Large intestine (tissue), 3 donors: ENCODE data around the gene ADRB1. TPM values are rescaled to one million over a fixed set of nuclear protein-coding genes. Genes with fewer than 3 reads are reported as not detected.

ENCODE experiments used
- DNase-seq, 2 donors: peaks; one replicate each; pipeline versions ENCODE4 v3.0.0 to v3.0.0-alpha.2; 2013
- H3K27ac ChIP-seq: one replicate; pipeline ENCODE4 v1.5.1; 2013; ENCODE audit warnings: low read length
- H3K27me3 ChIP-seq: 2 replicates; pipeline ENCODE4 v1.6.1; 2013; ENCODE audit warnings: low read length; ENCODE audit not compliant: control insufficient read depth, insufficient read depth
- H3K36me3 ChIP-seq: 2 replicates; pipeline ENCODE4 v1.6.1; 2013; ENCODE audit warnings: low read length; ENCODE audit not compliant: control insufficient read depth, insufficient read depth
- H3K4me1 ChIP-seq: one replicate; pipeline ENCODE4 v1.6.1; 2013; ENCODE audit warnings: low read length; ENCODE audit not compliant: control insufficient read depth, insufficient read depth
- H3K4me3 ChIP-seq: one replicate; pipeline ENCODE4 v1.5.1; 2013; ENCODE audit warnings: low read length
- H3K9me3 ChIP-seq: one replicate; pipeline ENCODE4 v1.6.1; 2013; ENCODE audit warnings: mild to moderate bottlenecking, low read depth, low read length, moderate library complexity; ENCODE audit not compliant: control insufficient read depth
- WGBS: methylation state at CpG from one replicate; pipeline ENCODE4 v1.1.5; 2013; ENCODE audit warnings: low lambda C conversion rate; ENCODE audit not compliant: insufficient coverage; 5-methylcytosine and 5-hydroxymethylcytosine counted together
- polyA plus RNA-seq: library from polyadenylated mRNA; unstranded; fragments of 120-200 nt; gene quantifications from one replicate; pipeline ENCODE4 v1.2.1, GENCODE V29; 2013

The ADRB1 gene
- polyA plus RNA-seq, 1 donor = 0.64 TPM

GRCh38 chr10:114038819-114039218, 4.8 kb upstream of the ADRB1 start:
- no peaks in the 10 kb centered on the region for H3K36me3 ChIP-seq
- no peak overlapping the region for H3K4me3 ChIP-seq
- H3K27me3 ChIP-seq = peaks cover 22% of the 10 kb centered on the region
- H3K4me1 ChIP-seq = no peaks in the 10 kb centered on the region
- no peaks in the 10 kb centered on the region for H3K9me3 ChIP-seq
- no peak for DNase-seq
- WGBS = 100% methylated on average over 1 of the region's 3 CpGs
- H3K27ac ChIP-seq = no peak overlapping the region

DNA sequence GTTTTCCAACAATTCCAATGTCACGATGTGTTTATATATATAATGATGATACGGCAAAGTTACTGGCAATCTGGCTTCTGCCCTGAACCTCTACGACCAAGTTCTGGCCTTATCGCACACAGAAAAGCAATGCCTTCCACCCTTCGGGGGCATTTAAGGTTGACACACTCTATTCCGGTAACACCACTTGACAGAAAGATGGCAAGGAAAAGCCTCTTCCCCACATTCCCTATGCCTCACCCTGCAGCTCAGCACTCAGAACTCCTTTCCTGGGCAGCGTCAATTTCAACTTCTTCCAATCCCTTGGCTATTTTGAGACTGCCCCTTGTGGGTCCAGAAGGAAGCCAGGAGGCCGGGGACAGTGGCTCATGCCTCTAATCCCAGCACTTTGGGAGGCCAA, 2.5 kb upstream of the ADRB1 start:
- Histone ChIP-seq H3K27ac (no peak overlapping the region), H3K4me3 (no peak overlapping the region), H3K27me3 (peaks cover 41% of the 10 kb centered on the region), H3K9me3 (peaks cover 8% of the 10 kb centered on the region), H3K4me1 (peaks cover 4% of the 10 kb centered on the region), H3K36me3 (no peaks in the 10 kb centered on the region)
- DNase-seq = no peak
- WGBS = 100% methylated on average over 3 of the region's 8 CpGs

DNA sequence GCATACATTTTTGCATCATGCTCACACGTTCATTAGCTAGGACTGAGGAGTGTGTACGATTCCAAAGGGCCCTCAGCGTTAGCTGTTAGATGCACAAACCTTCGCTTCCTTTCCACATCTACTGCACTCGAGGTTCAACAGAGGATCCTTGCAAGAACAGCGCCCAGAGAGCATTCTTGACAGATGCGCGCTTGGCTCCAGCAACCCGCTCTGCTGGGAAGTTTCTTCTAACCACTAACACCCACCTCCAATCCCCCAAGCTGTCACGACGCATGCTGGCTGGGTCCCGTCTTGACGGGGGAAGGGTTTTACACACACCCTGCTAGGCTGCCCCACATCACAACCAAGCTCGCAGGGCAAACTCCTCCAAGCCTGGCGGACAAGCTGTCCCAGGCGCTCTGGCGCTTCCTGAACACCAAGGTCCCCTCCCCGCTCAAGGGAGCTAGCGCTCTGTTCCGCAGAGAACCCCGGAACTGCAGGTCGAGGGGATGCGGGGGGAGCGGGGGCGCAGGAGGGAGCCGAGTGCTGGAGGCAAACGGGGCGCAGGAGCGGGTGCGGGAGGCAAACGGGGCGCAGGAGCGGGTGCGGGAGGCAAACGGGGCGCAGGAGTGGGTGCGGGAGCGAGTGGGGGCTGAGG, 653 bp upstream of the ADRB1 start:
- DNase-seq = peak in 1 of 2 donors; percentile 60
- H3K9me3 ChIP-seq = peaks cover 8% of the 10 kb centered on the region
- no peaks in the 10 kb centered on the region for H3K36me3 ChIP-seq
- peaks cover 4% of the 10 kb centered on the region for H3K4me1 ChIP-seq
- no CpG with 5 or more reads among the region's 38 CpGs for WGBS
- H3K4me3 ChIP-seq = peak overlapping the region; percentile 47
- H3K27ac ChIP-seq = peak overlapping the region; percentile 34
- peaks cover 50% of the 10 kb centered on the region for H3K27me3 ChIP-seq

DNA sequence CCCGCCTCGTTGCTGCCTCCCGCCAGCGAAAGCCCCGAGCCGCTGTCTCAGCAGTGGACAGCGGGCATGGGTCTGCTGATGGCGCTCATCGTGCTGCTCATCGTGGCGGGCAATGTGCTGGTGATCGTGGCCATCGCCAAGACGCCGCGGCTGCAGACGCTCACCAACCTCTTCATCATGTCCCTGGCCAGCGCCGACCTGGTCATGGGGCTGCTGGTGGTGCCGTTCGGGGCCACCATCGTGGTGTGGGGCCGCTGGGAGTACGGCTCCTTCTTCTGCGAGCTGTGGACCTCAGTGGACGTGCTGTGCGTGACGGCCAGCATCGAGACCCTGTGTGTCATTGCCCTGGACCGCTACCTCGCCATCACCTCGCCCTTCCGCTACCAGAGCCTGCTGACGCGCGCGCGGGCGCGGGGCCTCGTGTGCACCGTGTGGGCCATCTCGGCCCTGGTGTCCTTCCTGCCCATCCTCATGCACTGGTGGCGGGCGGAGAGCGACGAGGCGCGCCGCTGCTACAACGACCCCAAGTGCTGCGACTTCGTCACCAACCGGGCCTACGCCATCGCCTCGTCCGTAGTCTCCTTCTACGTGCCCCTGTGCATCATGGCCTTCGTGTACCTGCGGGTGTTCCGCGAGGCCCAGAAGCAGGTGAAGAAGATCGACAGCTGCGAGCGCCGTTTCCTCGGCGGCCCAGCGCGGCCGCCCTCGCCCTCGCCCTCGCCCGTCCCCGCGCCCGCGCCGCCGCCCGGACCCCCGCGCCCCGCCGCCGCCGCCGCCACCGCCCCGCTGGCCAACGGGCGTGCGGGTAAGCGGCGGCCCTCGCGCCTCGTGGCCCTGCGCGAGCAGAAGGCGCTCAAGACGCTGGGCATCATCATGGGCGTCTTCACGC, 825 bp downstream of the ADRB1 start:
- DNase-seq = peak in 1 of 2 donors; percentile 43
- Histone ChIP-seq H3K9me3 (peaks cover 8% of the 10 kb centered on the region), H3K27me3 (peaks cover 55% of the 10 kb centered on the region), H3K4me1 (peaks cover 4% of the 10 kb centered on the region), H3K4me3 (peak overlapping the region; percentile 23), H3K36me3 (no peaks in the 10 kb centered on the region), H3K27ac (no peak overlapping the region)
- WGBS = no CpG with 5 or more reads among the region's 106 CpGs

GRCh38 chr10:114045136-114046086, 1.7 kb downstream of the ADRB1 start:
- peaks cover 4% of the 10 kb centered on the region for H3K4me1 ChIP-seq
- 1% methylated on average over 9 of the region's 78 CpGs for WGBS
- H3K27me3 ChIP-seq = peaks cover 61% of the 10 kb centered on the region
- DNase-seq = peak; percentile 36 to 76
- peaks cover 8% of the 10 kb centered on the region for H3K9me3 ChIP-seq
- peak overlapping the region; percentile 32 for H3K4me3 ChIP-seq
- H3K36me3 ChIP-seq = no peaks in the 10 kb centered on the region
- no peak overlapping the region for H3K27ac ChIP-seq

- no peak overlapping the region for H3K27ac ChIP-seq
- peaks cover 4% of the 10 kb centered on the region for H3K4me1 ChIP-seq
- no peaks in the 10 kb centered on the region for H3K36me3 ChIP-seq
- WGBS = 67% methylated on average over 2 of the region's 7 CpGs
- H3K9me3 ChIP-seq = peaks cover 8% of the 10 kb centered on the region
- no peak for DNase-seq
- H3K27me3 ChIP-seq = peaks cover 61% of the 10 kb centered on the region
- peak overlapping the region; percentile 32 for H3K4me3 ChIP-seq
Observed at GRCh38 chr10:114046087-114046458, 2.4 kb downstream of the ADRB1 start.

DNA sequence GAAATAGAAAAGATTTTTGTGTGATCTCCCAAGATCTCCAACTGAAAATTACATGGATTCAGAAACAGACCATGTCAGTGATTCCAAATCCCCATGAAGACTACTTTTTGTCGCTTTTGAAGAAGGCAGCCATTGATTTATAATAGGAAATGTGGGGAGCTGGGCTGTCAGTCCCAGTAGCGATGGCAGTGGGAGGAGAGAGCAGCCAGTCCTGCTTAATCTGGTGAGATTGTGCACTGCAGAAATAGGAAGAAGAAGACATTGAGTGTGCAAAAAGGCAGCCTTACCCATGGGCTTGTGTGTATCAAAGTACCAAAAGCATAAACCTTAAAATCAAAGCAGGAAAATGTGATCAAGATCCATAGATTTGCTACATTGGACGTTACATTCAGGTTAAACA, 4.8 kb downstream of the ADRB1 start:
- Histone ChIP-seq H3K36me3 (no peaks in the 10 kb centered on the region), H3K9me3 (peaks cover 8% of the 10 kb centered on the region), H3K27me3 (peaks cover 48% of the 10 kb centered on the region), H3K4me1 (peaks cover 4% of the 10 kb centered on the region), H3K4me3 (no peak overlapping the region), H3K27ac (no peak overlapping the region)
- WGBS = 75% methylated on average over 1 of the region's 3 CpGs
- DNase-seq = no peak

- DNase-seq = no peak
- peaks cover 25% of the 10 kb centered on the region for H3K27me3 ChIP-seq
- no peak overlapping the region for H3K4me3 ChIP-seq
- H3K9me3 ChIP-seq = no peaks in the 10 kb centered on the region
- H3K4me1 ChIP-seq = no peaks in the 10 kb centered on the region
- H3K27ac ChIP-seq = no peak overlapping the region
- 100% methylated on average over 2 of the region's 3 CpGs for WGBS
- H3K36me3 ChIP-seq = no peaks in the 10 kb centered on the region
Observed at GRCh38 chr10:114051714-114052113, 8.0 kb downstream of the ADRB1 start.

DNA sequence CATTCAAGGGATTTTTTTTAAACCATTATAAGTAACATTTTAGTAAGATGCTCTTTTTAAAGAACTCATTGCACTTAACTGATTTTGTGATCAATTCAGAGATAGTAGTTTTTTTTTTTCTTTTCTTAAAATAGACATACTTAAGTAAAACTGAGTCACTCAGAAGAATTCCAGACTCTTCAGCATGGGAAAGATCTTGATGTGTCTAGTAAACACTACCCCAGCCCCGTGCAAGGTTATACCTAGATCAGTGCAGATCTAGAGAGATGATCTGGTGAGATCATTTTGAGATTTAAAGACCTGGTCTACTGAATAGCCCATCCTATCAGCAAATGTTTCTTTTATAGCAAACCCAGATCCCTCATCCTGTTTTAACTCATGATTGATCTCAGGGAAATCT, 8.6 kb downstream of the ADRB1 start:
- Histone ChIP-seq H3K9me3 (no peaks in the 10 kb centered on the region), H3K36me3 (no peaks in the 10 kb centered on the region), H3K27me3 (peaks cover 20% of the 10 kb centered on the region), H3K4me3 (no peak overlapping the region), H3K27ac (no peak overlapping the region), H3K4me1 (no peaks in the 10 kb centered on the region)
- no peak for DNase-seq
- WGBS = no CpG with 5 or more reads among the region's 1 CpG

- WGBS = no CpG with 5 or more reads among the region's 4 CpGs
- no peak overlapping the region for H3K27ac ChIP-seq
- H3K4me1 ChIP-seq = no peaks in the 10 kb centered on the region
- H3K9me3 ChIP-seq = no peaks in the 10 kb centered on the region
- H3K36me3 ChIP-seq = no peaks in the 10 kb centered on the region
- H3K27me3 ChIP-seq = peaks cover 16% of the 10 kb centered on the region
- no peak overlapping the region for H3K4me3 ChIP-seq
- no peak for DNase-seq
Observed at GRCh38 chr10:114053946-114054345, 10.3 kb downstream of the ADRB1 start.
